Memory B cell (primary cell): Measurements from ENCODE around the gene PHPT1.

Experiments
- ATAC-seq: fragments of 150-1000 bp; cut with Tn5 transposase; 2 replicates; pipeline ENCODE4 v1.10.0; 2021; ENCODE audit warnings: low read depth, mild to moderate bottlenecking, moderate library complexity
- DNase-seq, 2 donors: peaks; one replicate each; pipeline ENCODE4 v3.0.0; 2022; ENCODE audit warnings: low spot score in 2 of 2
- H3K27ac Mint-ChIP-seq: one replicate; pipeline ENCODE4 v1.8.0; 2022; ENCODE audit warnings: mild to moderate bottlenecking, moderate library complexity, mixed read lengths
- H3K27me3 Mint-ChIP-seq: one replicate; pipeline ENCODE4 v1.8.0; 2022; ENCODE audit warnings: mixed read lengths
- H3K36me3 Mint-ChIP-seq: one replicate; pipeline ENCODE4 v1.8.0; 2022; ENCODE audit warnings: mild to moderate bottlenecking, mixed read lengths
- H3K4me1 Mint-ChIP-seq: one replicate; pipeline ENCODE4 v1.8.0; 2022; ENCODE audit warnings: mixed read lengths
- H3K4me3 Mint-ChIP-seq: one replicate; pipeline ENCODE4 v1.8.0; 2022; ENCODE audit warnings: mild to moderate bottlenecking, moderate library complexity, mixed read lengths
- H3K9me3 Mint-ChIP-seq: one replicate; pipeline ENCODE4 v1.8.0; 2022; ENCODE audit warnings: mixed read lengths

PHPT1 gene

GRCh38 chr9:136808806-136809158, 40.4 kb upstream of the PHPT1 start:
- Mint-ChIP-seq H3K4me1 (peaks cover 21% of the 10 kb centered on the region), H3K9me3 (no peaks in the 10 kb centered on the region), H3K36me3 (peaks cover 15% of the 10 kb centered on the region), H3K27ac (peak overlapping the region; percentile 68), H3K4me3 (peak overlapping the region; percentile 86), H3K27me3 (no peaks in the 10 kb centered on the region)
- ATAC-seq (no peak), DNase-seq (no peak)

- H3K4me1 Mint-ChIP-seq, result peaks cover 19% of the 10 kb centered on the region
- H3K36me3 Mint-ChIP-seq, result peaks cover 20% of the 10 kb centered on the region
- H3K27me3 Mint-ChIP-seq, result no peaks in the 10 kb centered on the region
- H3K27ac Mint-ChIP-seq, result peak overlapping the region; percentile 13
- H3K9me3 Mint-ChIP-seq, result no peaks in the 10 kb centered on the region
- no peak for DNase-seq
- no peak for ATAC-seq
- H3K4me3 Mint-ChIP-seq, result no peak overlapping the region
Measured at GRCh38 chr9:136814725-136815421, 34.3 kb upstream of the PHPT1 start.

GRCh38 chr9:136815422-136815782, 33.8 kb upstream of the PHPT1 start:
- Mint-ChIP-seq H3K36me3 (peaks cover 20% of the 10 kb centered on the region), H3K27me3 (no peaks in the 10 kb centered on the region), H3K4me3 (no peak overlapping the region), H3K27ac (peak overlapping the region; percentile 13), H3K9me3 (no peaks in the 10 kb centered on the region), H3K4me1 (peaks cover 19% of the 10 kb centered on the region)
- ATAC-seq (no peak), DNase-seq (no peak)

- Mint-ChIP-seq H3K9me3 (no peaks in the 10 kb centered on the region), H3K36me3 (peaks cover 7% of the 10 kb centered on the region), H3K27me3 (no peaks in the 10 kb centered on the region), H3K4me1 (peaks cover 7% of the 10 kb centered on the region), H3K4me3 (peak overlapping the region; percentile 34), H3K27ac (no peak overlapping the region)
- ATAC-seq (no peak), DNase-seq (no peak)
Measured at GRCh38 chr9:136820971-136821825, 28.0 kb upstream of the PHPT1 start.

GRCh38 chr9:136821826-136822544, 27.2 kb upstream of the PHPT1 start:
- Mint-ChIP-seq H3K4me1 (peaks cover 7% of the 10 kb centered on the region), H3K27ac (no peak overlapping the region), H3K27me3 (no peaks in the 10 kb centered on the region), H3K9me3 (no peaks in the 10 kb centered on the region), H3K4me3 (no peak overlapping the region), H3K36me3 (peaks cover 5% of the 10 kb centered on the region)
- ATAC-seq (no peak), DNase-seq (no peak)

GRCh38 chr9:136823136-136824046, 25.8 kb upstream of the PHPT1 start:
- no peak for ATAC-seq
- Mint-ChIP-seq H3K4me1 (peaks cover 7% of the 10 kb centered on the region), H3K9me3 (no peaks in the 10 kb centered on the region), H3K27ac (no peak overlapping the region), H3K36me3 (peaks cover 4% of the 10 kb centered on the region), H3K27me3 (no peaks in the 10 kb centered on the region), H3K4me3 (no peak overlapping the region)
- no peak for DNase-seq

GRCh38 chr9:136824496-136825225, 24.5 kb upstream of the PHPT1 start:
- no peaks in the 10 kb centered on the region for H3K9me3 Mint-ChIP-seq
- H3K4me1 Mint-ChIP-seq, result peaks cover 5% of the 10 kb centered on the region
- DNase-seq, result no peak
- no peak overlapping the region for H3K4me3 Mint-ChIP-seq
- no peaks in the 10 kb centered on the region for H3K27me3 Mint-ChIP-seq
- H3K27ac Mint-ChIP-seq, result no peak overlapping the region
- peaks cover 2% of the 10 kb centered on the region for H3K36me3 Mint-ChIP-seq
- ATAC-seq, result no peak

- H3K4me1 Mint-ChIP-seq, result peaks cover 5% of the 10 kb centered on the region
- ATAC-seq (no peak), DNase-seq (no peak)
- H3K9me3 Mint-ChIP-seq, result no peaks in the 10 kb centered on the region
- H3K27me3 Mint-ChIP-seq, result no peaks in the 10 kb centered on the region
- no peak overlapping the region for H3K4me3 Mint-ChIP-seq
- peaks cover 2% of the 10 kb centered on the region for H3K36me3 Mint-ChIP-seq
- H3K27ac Mint-ChIP-seq, result no peak overlapping the region
Measured at GRCh38 chr9:136825295-136826187, 23.7 kb upstream of the PHPT1 start.

- Mint-ChIP-seq H3K9me3 (no peaks in the 10 kb centered on the region), H3K4me3 (no peak overlapping the region)
Measured at GRCh38 chr9:136826188-136826541, 23.0 kb upstream of the PHPT1 start.

GRCh38 chr9:136826703-136827582, 22.3 kb upstream of the PHPT1 start:
- peaks cover 4% of the 10 kb centered on the region for H3K36me3 Mint-ChIP-seq
- no peaks in the 10 kb centered on the region for H3K4me1 Mint-ChIP-seq
- DNase-seq (no peak), ATAC-seq (no peak)
- no peaks in the 10 kb centered on the region for H3K27me3 Mint-ChIP-seq
- no peaks in the 10 kb centered on the region for H3K9me3 Mint-ChIP-seq
- no peak overlapping the region for H3K27ac Mint-ChIP-seq
- H3K4me3 Mint-ChIP-seq, result no peak overlapping the region

More at GRCh38 chr9:136826188-136826541, 23.0 kb upstream of the PHPT1 start:
- ATAC-seq, result no peak
- Mint-ChIP-seq H3K36me3 (peaks cover 4% of the 10 kb centered on the region), H3K27me3 (no peaks in the 10 kb centered on the region), H3K4me1 (peaks cover 2% of the 10 kb centered on the region), H3K27ac (no peak overlapping the region)
- no peak for DNase-seq

- DNase-seq (no peak), ATAC-seq (no peak)
- no peaks in the 10 kb centered on the region for H3K9me3 Mint-ChIP-seq
- H3K27me3 Mint-ChIP-seq, result no peaks in the 10 kb centered on the region
- no peak overlapping the region for H3K4me3 Mint-ChIP-seq
- H3K36me3 Mint-ChIP-seq, result peaks cover 5% of the 10 kb centered on the region
- H3K4me1 Mint-ChIP-seq, result no peaks in the 10 kb centered on the region
- H3K27ac Mint-ChIP-seq, result no peak overlapping the region
Measured at GRCh38 chr9:136827794-136828473, 21.3 kb upstream of the PHPT1 start.
